ENCODE measurements around the gene KDM3B. TPM values are rescaled to one million over a fixed set of nuclear protein-coding genes. Genes with fewer than 3 reads are reported as not detected.

The KDM3B gene
- total and polyA plus RNA-seq, 7 donors, result 11.7 to 58.3 (median 52.7) TPM

- no peak for TF ChIP-seq CTCF (IDR thresholded peaks at IDR 0.05)
- intact Hi-C loops (cut with DNase I), result loop anchor here in 1 of 2 donors (5.0 kb wide), 1 partner anchor 36 kb away; no protein-coding TSS in a partner anchor
- peaks cover 0 to 23% of the 10 kb centered on the region in 2 donors for H3K36me3 ChIP-seq (ENCODE audit: insufficient read depth in 1 of 2, low read depth in 1 of 2)
- peaks cover 36% of the 10 kb centered on the region for H3K4me1 ChIP-seq
- no peak overlapping the region for H3K4me3 ChIP-seq
- H3K9me3 ChIP-seq, result peaks cover 8% of the 10 kb centered on the region
- ATAC-seq (no peak), DNase-seq (no peak)
- peak overlapping the region; percentile 93 for H3K27ac ChIP-seq
- no peaks in the 10 kb centered on the region for H3K27me3 ChIP-seq (ENCODE audit: insufficient read depth in 3 of 3, low read length in 2 of 3)
Observed at GRCh38 chr5:138351517-138351916, 968 bp upstream of the KDM3B start.

- ATAC-seq, result peak; percentile 60 to 69 (median 64)
- intact Hi-C loops (cut with DNase I), result loop anchor here in 1 of 2 donors (1.0 to 5.0 kb wide), 2 partner anchors 15 to 34 kb away; partner anchors contain the start of gene FAM53C
- Histone ChIP-seq H3K9me3 (peaks cover 8% of the 10 kb centered on the region), H3K4me3 (peak overlapping the region; percentile 96), H3K4me1 (peaks cover 42% of the 10 kb centered on the region), H3K27me3 (ENCODE audit: insufficient read depth in 3 of 3, low read length in 2 of 3) (no peaks in the 10 kb centered on the region), H3K36me3 (ENCODE audit: insufficient read depth in 1 of 2, low read depth in 1 of 2) (peaks cover 0 to 8% of the 10 kb centered on the region in 2 donors), H3K27ac (peak overlapping the region; percentile 93)
- WGBS, 3 donors, result 0% methylated on average over 51 to 88 of the region's 88 CpGs
- peak; percentile 65 to 79 for DNase-seq
- TF ChIP-seq CTCF (IDR thresholded peaks at IDR 0.05), result no peak
Observed at GRCh38 chr5:138352722-138353559, 456 bp downstream of the KDM3B start.

DNA sequence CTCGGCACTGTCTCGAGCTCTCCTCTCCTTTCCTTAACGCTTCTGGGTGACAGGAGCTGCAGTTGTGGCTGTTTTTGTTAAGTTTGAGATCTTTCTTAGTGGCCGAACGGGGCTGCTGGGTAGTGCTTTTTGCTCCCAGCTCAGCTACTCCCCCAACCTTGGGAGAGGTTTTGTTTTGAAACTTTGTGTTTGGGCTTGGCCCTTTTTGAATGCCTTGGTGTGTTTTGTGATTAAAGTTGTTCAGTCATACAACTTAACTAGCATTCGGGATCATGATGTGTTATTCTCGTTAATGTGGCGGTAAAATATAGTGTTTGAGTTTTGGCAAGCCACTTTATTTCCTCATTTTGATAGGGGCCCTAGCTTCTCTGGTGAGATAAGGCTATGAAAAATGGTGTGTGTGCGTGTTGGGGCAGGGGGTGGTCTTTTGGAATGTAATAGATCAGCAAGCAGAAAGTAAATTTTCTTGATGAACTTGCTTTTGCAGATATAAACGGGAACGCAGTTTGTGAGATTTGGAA lies 1.1 kb downstream of the KDM3B start:
- WGBS, 3 donors, result 1 to 3% (median 1%) methylated on average over 11 of the region's 11 CpGs
- intact Hi-C loops (cut with DNase I), result loop anchor here in 1 of 2 donors (5.0 kb wide), 1 partner anchor 34 kb away; no protein-coding TSS in a partner anchor
- ATAC-seq, result no peak

GRCh38 chr5:138354387-138354786 lies 1.9 kb downstream of the KDM3B start:
- H3K4me3 ChIP-seq, result peak overlapping the region; percentile 96
- intact Hi-C loops (cut with DNase I), result loop anchor here in 1 of 2 donors (5.0 kb wide), 1 partner anchor 33 kb away; no protein-coding TSS in a partner anchor
- ATAC-seq (no peak), DNase-seq (no peak)
- 10 to 15% (median 11%) methylated on average over 5 of the region's 5 CpGs for WGBS, 3 donors
- no peak for TF ChIP-seq CTCF (IDR thresholded peaks at IDR 0.05)
- H3K9me3 ChIP-seq, result peaks cover 8% of the 10 kb centered on the region
- H3K36me3 ChIP-seq (ENCODE audit: insufficient read depth in 1 of 2, low read depth in 1 of 2), result no peaks in the 10 kb centered on the region
- peak overlapping the region; percentile 93 for H3K27ac ChIP-seq
- peaks cover 40% of the 10 kb centered on the region for H3K4me1 ChIP-seq
- H3K27me3 ChIP-seq (ENCODE audit: insufficient read depth in 3 of 3, low read length in 2 of 3), result no peaks in the 10 kb centered on the region

More for the DNA sequence above, 1.1 kb downstream of the KDM3B start:
- peaks cover 8% of the 10 kb centered on the region for H3K9me3 ChIP-seq
- H3K27me3 ChIP-seq (ENCODE audit: insufficient read depth in 3 of 3, low read length in 2 of 3), result no peaks in the 10 kb centered on the region
- peaks cover 0 to 2% of the 10 kb centered on the region in 2 donors for H3K36me3 ChIP-seq (ENCODE audit: insufficient read depth in 1 of 2, low read depth in 1 of 2)
- TF ChIP-seq CTCF (IDR thresholded peaks at IDR 0.05), result no peak
- no peak for DNase-seq
- H3K27ac ChIP-seq, result peak overlapping the region; percentile 93
- H3K4me1 ChIP-seq, result peaks cover 42% of the 10 kb centered on the region
- peak overlapping the region; percentile 96 for H3K4me3 ChIP-seq

Data from psoas muscle (tissue), 8 donors.